H1 (cell line): ENCODE measurements around the gene S100A16. TPM values are rescaled to one million over a fixed set of nuclear protein-coding genes. Genes with fewer than 3 reads are reported as not detected.

Experiments used
- BRCA1 ChIP-seq: IDR thresholded peaks from 2 replicates; pipeline ENCODE4 v1.6.1; 2012; ENCODE audit warnings: low read depth, low read length, improper control_type of control experiment
- CHD2 ChIP-seq: IDR thresholded peaks from 2 replicates; pipeline ENCODE4 v1.6.1; 2012; ENCODE audit warnings: low read length, improper control_type of control experiment
- CTBP2 ChIP-seq: IDR thresholded peaks from 2 replicates; pipeline ENCODE4 v1.7.0; 2011; ENCODE audit warnings: borderline replicate concordance, mild to moderate bottlenecking, moderate library complexity, mixed read lengths, low read length; ENCODE audit not compliant: insufficient read depth, insufficient read length
- GABPA ChIP-seq: IDR thresholded peaks from 2 replicates; pipeline ENCODE4 v1.6.1; 2011; ENCODE audit warnings: mild to moderate bottlenecking, low read length, moderate library complexity, borderline replicate concordance; ENCODE audit not compliant: insufficient read depth
- HDAC6 ChIP-seq: IDR thresholded peaks from one replicate; pipeline ENCODE4 v1.7.1; 2012; ENCODE audit warnings: low read depth, mild to moderate bottlenecking, inconsistent platforms, low read length, moderate library complexity
- POU5F1 ChIP-seq: IDR thresholded peaks from 2 replicates; pipeline ENCODE4 v1.6.1; 2011; ENCODE audit warnings: low read depth, mild to moderate bottlenecking, low read length, moderate library complexity
- TAF1 ChIP-seq: IDR thresholded peaks from 2 replicates; pipeline ENCODE4 v1.6.1; 2011; ENCODE audit warnings: mild to moderate bottlenecking, low read depth, low read length
- TBP ChIP-seq: IDR thresholded peaks from 2 replicates; pipeline ENCODE4 v1.6.1; 2011; ENCODE audit warnings: low read depth, low read length, improper control_type of control experiment
- polyA plus RNA-seq, 7 experiments: library from polyadenylated mRNA; depleted of rRNA in 3 of 7; stranded (reverse) in 5 of 7; unstranded in 2 of 7; fragments of >200 nt in 5 of 7; fragments of 200-250 nt in 2 of 7; gene quantifications; 1 replicate in 5 of 7; 2 replicates in 1 of 7; 4 replicates in 1 of 7; pipeline versions ENCODE4 v1.2.1 to v1.2.3, GENCODE V29; 2011 to 2013; ENCODE audit warnings: missing spikeins in 2 of 7, mixed read lengths in 2 of 7
- total RNA-seq: library from RNA; stranded (reverse); fragmentation: NEBNext Ultra II Directional; extraction: Animal tissue kit (Norgen Biotek cat#: 25700); gene quantifications from 2 replicates; pipeline ENCODE4 v1.2.1, GENCODE V29; 2021

Gene S100A16
- total and polyA plus RNA-seq, 2 of the 8 experiments (the other 6 are each of a cell fraction or from before 2014, with no cell fraction given), result 14.9 to 61.4 TPM

- TF ChIP-seq GABPA, result no peak
- no peak for TF ChIP-seq CHD2
- TF ChIP-seq BRCA1, result no peak
- TF ChIP-seq TBP, result no peak
- no peak for TF ChIP-seq CTBP2
- no peak for TF ChIP-seq POU5F1
- no peak for TF ChIP-seq HDAC6
- TF ChIP-seq TAF1, result no peak
Observed at GRCh38 chr1:153610334-153610733, 2.6 kb downstream of the S100A16 start (continued).
